Suppressor macrophage (primary cell): ENCODE results near the gene GPC6.
"Not testable (repeated sequence)": the region's sequence is repeated elsewhere in the genome, so short reads cannot be mapped to it uniquely, and the experiment has no call there.

Source experiments
- DNase-seq, 4 experiments: peaks; one replicate each; pipeline ENCODE4 v3.0.0-alpha.2; 2020 to 2022

Gene GPC6

GRCh38 chr13:94333131-94333820 lies 1106.7 kb downstream of the GPC6 start:
- no peak for DNase-seq

- DNase-seq: no peak
Observed at GRCh38 chr13:94335761-94336526, 1109.3 kb downstream of the GPC6 start.

DNA sequence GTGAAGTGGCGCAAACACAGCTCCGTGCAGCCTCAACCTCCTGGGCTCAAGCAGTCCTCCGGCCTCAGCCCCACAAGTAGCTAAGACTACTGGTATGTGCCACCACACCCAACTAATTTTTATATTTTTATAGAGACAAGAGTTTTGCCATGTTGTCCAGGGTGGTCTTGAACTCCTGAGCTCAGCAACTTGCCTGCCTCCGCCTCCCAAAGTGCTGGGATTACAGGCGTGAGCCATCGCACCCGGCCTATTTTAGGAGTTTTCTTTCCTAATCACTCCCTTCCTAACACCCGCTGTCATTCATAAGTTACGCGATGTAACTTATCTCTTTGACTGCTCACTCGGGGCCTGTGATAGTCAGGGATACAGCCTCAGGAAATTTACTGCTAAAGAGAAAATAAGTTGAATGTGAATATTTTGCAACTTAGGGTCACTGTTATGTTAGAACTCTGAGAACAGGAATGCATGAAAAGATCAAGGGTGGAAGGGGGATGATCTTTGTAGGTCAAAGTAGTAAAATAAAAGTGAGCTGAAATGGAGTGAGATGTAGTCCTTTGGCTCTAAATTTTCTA lies 1112.6 kb downstream of the GPC6 start:
- no peak for DNase-seq

DNA sequence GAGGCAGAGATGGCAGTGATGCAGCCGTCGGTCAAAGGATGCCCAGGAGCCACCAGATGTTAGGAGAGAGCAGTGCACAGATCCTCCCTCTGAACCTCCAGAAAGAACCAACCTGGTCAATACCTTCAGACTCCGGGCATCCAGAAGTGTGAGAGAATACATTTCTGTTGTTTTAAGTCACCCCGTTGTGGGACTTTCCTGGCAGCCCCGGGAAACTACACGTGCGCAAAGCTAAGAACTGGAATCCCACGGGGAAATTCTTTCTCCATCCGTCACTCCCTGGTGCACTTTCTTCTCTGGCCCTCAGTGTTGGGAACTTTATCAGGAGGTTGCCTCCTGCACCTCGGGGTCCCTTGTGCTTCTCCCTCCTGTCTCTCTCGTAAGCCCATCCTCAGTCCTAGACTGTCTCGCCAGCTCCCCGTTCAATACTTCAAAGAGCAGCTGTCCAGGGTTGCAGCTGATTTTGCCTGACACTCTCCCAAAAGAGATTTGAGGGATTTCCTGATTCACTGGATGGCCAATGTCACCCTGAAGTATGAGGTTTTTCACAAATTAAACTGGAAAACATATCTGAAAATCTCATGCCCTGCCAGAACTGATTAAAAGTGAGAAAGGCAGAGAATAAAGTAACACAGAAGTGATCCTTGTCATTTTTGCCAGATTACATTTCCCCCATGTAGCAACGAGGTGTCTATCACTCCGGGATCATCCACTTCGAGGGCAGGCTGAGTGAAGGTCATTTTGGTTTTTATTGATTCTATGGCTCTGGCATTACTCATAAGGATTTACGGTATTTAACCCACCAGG lies 1116.0 kb downstream of the GPC6 start:
- no peak for DNase-seq

GRCh38 chr13:94343243-94343585 lies 1116.6 kb downstream of the GPC6 start:
- no peak for DNase-seq

- not testable (repeated sequence) for DNase-seq
Observed at GRCh38 chr13:94343687-94344086, 1117.1 kb downstream of the GPC6 start.

GRCh38 chr13:94344126-94344818 lies 1117.7 kb downstream of the GPC6 start:
- no peak for DNase-seq

DNA sequence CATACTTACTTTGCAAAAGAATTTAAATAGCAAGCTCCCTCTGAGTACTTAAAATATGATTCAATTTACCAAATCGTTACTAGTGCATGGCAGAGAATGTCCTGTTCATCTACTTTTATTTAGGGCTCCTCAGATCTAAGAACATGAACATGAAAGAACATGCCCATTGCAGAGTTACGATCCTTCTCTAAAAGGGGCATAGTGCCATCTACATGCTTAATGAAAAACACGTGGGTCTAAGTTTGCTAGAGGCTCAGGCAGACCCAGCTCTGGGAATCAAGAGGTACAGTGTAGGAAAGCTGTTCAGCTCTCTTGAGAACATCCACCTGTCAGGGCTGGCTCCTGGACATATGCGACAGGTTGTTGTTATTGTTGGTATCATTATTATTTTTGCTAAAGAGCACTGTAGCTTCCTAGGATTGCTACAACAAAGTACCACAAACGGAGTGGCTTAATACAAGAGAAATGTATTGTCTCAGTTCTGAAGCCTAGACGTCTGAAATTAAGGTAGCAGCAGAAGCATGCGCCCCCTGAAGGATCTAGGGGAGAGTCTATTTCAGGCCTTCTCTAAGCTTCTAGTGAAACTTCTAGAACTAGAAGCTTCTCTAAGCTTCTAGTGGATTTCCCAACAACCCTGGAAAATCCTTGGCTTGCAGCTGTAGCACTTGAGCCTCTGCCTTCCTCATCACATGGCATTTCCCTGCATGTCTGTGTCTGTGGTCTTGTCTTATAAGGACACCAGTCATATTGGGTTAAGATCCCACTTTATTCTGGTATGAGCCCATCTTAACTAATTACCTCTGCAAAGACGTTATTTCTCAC lies 1119.0 kb downstream of the GPC6 start:
- peak in 1 of 4 experiments; percentile 9 for DNase-seq

- DNase-seq: no peak
Observed at GRCh38 chr13:94346261-94347019, 1119.8 kb downstream of the GPC6 start.

DNA sequence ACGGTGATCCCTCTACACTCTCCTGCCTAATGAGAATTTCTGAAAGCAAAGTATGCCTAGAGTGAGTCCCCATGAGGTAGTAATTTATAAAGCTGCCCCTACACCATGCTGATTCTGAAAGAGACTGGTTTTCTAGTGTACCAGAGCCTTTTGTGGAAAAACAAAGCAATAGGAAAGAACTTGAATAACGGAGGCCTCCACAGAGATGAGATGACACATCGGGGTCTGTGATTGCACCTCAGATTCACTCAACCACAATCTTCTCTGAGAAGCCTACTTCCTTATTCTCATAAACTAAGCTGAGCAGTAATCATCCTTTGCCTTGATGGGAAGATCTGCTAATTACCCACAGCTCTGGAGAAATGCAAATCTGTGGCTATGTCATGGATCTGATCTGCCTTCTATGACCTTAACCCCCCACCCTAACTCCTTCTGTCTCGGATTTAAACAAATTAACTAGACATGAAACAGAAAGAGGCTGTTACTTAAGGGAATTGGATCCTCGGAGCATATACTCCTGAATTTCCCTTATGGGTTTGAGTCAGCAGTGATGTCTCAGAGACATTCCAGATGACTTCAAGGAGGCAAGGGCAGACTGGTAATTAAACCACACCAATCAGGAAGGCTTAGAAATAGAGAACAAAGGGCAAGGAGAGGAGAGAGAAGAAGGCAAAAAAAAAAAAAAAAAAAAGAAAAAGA lies 1124.8 kb downstream of the GPC6 start:
- peak in 2 of 4 experiments; percentile 14 to 17 for DNase-seq

- no peak for DNase-seq
Observed at GRCh38 chr13:94352057-94352456, 1125.5 kb downstream of the GPC6 start.

DNA sequence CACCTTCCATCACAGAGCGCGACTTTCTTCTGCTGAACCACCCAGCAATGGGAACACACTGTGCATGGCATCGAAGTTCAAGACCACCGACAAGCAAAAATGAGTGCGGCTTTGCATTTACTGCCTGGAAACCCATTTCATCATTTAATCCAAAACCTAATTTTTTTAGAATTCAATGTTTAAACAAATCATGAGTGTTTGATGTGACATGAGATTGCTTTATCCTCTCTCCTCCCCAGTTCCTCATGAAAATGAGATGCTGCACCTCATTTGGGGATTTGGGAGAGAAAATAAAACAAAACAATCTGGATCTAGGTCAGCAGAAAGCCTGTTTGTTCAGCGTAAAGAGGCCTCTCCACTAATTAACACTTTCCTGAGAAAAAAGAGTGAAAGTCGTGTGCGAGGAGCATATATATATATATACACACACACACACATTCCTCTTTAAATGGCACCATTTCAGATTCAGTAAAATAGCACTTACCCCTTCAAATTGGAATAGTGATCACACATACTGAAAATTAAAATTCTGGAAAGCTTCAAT lies 1126.6 kb downstream of the GPC6 start:
- no peak for DNase-seq

GRCh38 chr13:94359875-94360274 lies 1133.3 kb downstream of the GPC6 start:
- no peak for DNase-seq

GRCh38 chr13:94362411-94362909 lies 1135.9 kb downstream of the GPC6 start:
- peak; percentile 75 to 86 (median 80) for DNase-seq

- DNase-seq: no peak
Observed at GRCh38 chr13:94366677-94367076, 1140.1 kb downstream of the GPC6 start.

DNA sequence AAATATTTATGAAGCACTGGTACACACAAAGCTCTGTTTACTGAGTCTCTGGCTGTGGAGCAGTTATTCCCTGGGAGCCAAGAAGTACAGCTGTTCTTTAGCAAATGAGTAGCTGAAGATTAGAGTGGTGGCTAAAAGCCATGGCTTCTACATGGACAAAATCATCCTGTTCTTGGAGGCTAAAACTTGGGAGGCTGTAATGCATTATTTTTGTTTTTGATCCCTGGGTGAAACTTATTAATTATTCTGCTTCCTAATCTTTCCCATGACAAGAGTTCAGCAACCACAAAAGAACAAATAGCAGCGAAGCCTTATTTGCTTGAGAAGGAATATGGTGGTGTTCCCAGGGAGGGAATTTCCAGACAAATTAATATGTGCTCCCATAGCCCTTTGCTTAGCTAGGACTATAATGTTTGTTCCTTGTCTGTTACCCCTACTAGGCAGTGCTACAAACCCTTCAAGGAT lies 1143.4 kb downstream of the GPC6 start:
- no peak for DNase-seq

DNA sequence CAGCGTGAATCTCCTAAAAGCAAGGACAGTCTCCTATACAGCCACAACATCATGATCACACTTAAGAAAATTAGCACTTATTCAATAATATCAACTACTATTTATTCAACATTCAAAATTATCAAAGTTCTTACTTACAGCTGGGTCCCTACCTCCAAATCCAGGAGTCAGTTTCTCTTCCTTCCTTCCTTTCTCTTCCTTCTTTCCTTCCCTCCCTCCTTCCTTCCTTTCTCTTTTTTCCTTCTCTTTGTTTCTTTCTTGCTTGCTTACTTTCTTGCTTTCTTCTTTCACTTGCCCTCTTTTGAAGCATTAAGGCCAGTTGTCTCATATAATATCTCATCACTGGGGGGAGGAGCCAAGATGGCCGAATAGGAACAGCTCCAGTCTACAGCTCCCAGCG lies 1145.2 kb downstream of the GPC6 start:
- no peak for DNase-seq

GRCh38 chr13:94382517-94382916 lies 1155.9 kb downstream of the GPC6 start:
- DNase-seq: no peak

GRCh38 chr13:94382960-94383359 lies 1156.4 kb downstream of the GPC6 start:
- no peak for DNase-seq
